K562 (cell line): Measurements from ENCODE around the gene JPT1. TPM values are rescaled to one million over a fixed set of nuclear protein-coding genes. Genes with fewer than 3 reads are reported as not detected.

ENCODE experiments used
- ATF1 ChIP-seq, 2 experiments: fragments of 450-650 bp in 1 of 2; IDR thresholded peaks; 2 replicates each; pipeline ENCODE4 v1.6.1; 2016; ENCODE audit warnings: missing compliant biosample characterization in 1 of 2, missing genetic modification characterization in 1 of 2
- CHD4 ChIP-seq: fragments of 200-600 bp; sonication (generic); IDR thresholded peaks from 3 replicates; pipeline ENCODE4 v1.6.1; 2012; ENCODE audit warnings: low read depth, mild to moderate bottlenecking, mixed read lengths, low read length, inconsistent platforms; ENCODE audit not compliant: insufficient read depth, insufficient replicate concordance, poor library complexity, severe bottlenecking
- HDAC1 ChIP-seq, 2 experiments: fragments of 450-650 bp; IDR thresholded peaks; 2 replicates each; pipeline ENCODE4 v1.6.1; 2016 to 2017; ENCODE audit warnings: inconsistent platforms in 1 of 2, mild to moderate bottlenecking in 1 of 2, moderate library complexity in 1 of 2
- JUND ChIP-seq, 2 experiments: IDR thresholded peaks; 2 replicates in 1 of 2; 3 replicates in 1 of 2; pipeline ENCODE4 v1.6.1; 2011; ENCODE audit warnings: borderline replicate concordance in 2 of 2, low read depth in 2 of 2, low read length in 2 of 2, improper control_type of control experiment in 1 of 2, missing biosample characterization in 1 of 2, missing genetic modification characterization in 1 of 2, missing genetic modification reagents in 1 of 2
- TBP ChIP-seq: optimal IDR thresholded peaks from 2 replicates; pipeline ENCODE3; 2011; ENCODE audit warnings: low read depth, low read length, improper control_type of control experiment
- ZNF174 ChIP-seq: fragments of 250-450 bp; sonication (Bioruptor Pico); IDR thresholded peaks from 2 replicates; pipeline ENCODE4 v1.4.0; 2020; ENCODE audit warnings: mild to moderate bottlenecking
- ZNF280A ChIP-seq: fragments of 450-650 bp; IDR thresholded peaks from 2 replicates; pipeline ENCODE4 v1.6.1; 2018; ENCODE audit warnings: mild to moderate bottlenecking, low read depth; ENCODE audit not compliant: partially characterized antibody
- ZNF445 ChIP-seq: fragments of 250-450 bp; sonication (Bioruptor Pico); IDR thresholded peaks from 2 replicates; pipeline ENCODE4 v1.4.0; 2020; ENCODE audit warnings: low read depth, mild to moderate bottlenecking, moderate library complexity
- ZNF512 ChIP-seq: IDR thresholded peaks from 2 replicates; pipeline ENCODE4 v1.6.1; 2016; ENCODE audit warnings: missing genetic modification characterization, missing compliant biosample characterization
- polyA plus RNA-seq, 8 experiments: library from polyadenylated mRNA; depleted of rRNA in 4 of 8; stranded (reverse) in 5 of 8; unstranded in 3 of 8; fragments of >200 nt; fragmentation: Nextera tagmentation in 2 of 8; fragmentation: Illumina TruSeq in 1 of 8; extraction: Ambion mirVana in 2 of 8; extraction: Trizol in 1 of 8; gene quantifications; 2 replicates each; pipeline versions ENCODE4 v1.2.1 to v1.2.3, GENCODE V29; 2011 to 2014; ENCODE audit warnings: inconsistent platforms in 1 of 8, missing spikeins in 1 of 8
- total RNA-seq, 7 experiments: library from RNA; depleted of rRNA in 6 of 7; stranded (reverse); fragments of >200 nt in 6 of 7; fragmentation: Illumina TruSeq in 2 of 7; extraction: Trizol in 2 of 7; gene quantifications; 2 replicates each; pipeline versions ENCODE4 v1.2.1 to v1.2.3, GENCODE V29; 2011 to 2021; ENCODE audit warnings: low replicate concordance in 1 of 7

Gene JPT1
- total and polyA plus RNA-seq, 9 of the 15 experiments (the other 6 are each of a cell fraction or from before 2014, with no cell fraction given): 56.7 to 292 (median 144) TPM

- TF ChIP-seq TBP (peak; percentile 70), ZNF445 (CRISPR knock-in tag) (no peak), ZNF280A (no peak), CHD4 (peak; percentile 91), JUND (IDR thresholded peaks at IDR 0.05; ENCODE audit: borderline replicate concordance, low read depth, low read length) (no peak), JUND (tag; IDR thresholded peaks at IDR 0.05; ENCODE audit: borderline replicate concordance, low read depth, low read length) (no peak), ZNF174 (no peak), ATF1 (CRISPR knock-in tag; IDR thresholded peaks at IDR 0.05) (no peak), ATF1 (tag; IDR thresholded peaks at IDR 0.05) (0 out of 2 replicates have a peak, but pooled peaks have one; percentile 14), HDAC1 (IDR thresholded peaks at IDR 0.05) (peak in 1 of 2 experiments; percentile 53; a peak in 2 of 4 replicates), ZNF512 (tag) (no peak)
Measured at GRCh38 chr17:75110234-75110937, 43.9 kb downstream of the JPT1 start (continued).
